ENCODE measurements around the gene PDE8A. TPM values are rescaled to one million over a fixed set of nuclear protein-coding genes. Genes with fewer than 3 reads are reported as not detected.
A peak's percentile ranks its signal among the peaks of the same experiment; 100 is the strongest.
"Not testable (repeated sequence)": the region's sequence is repeated elsewhere in the genome, so short reads cannot be mapped to it uniquely, and the experiment has no call there.

PDE8A gene
- total RNA-seq, 1 donor from 2014 or later: 14.9 TPM

- no peak for DNase-seq
- ATAC-seq: no peak
- intact Hi-C loops (cut with micrococcal nuclease): no loop called here
Observed at GRCh38 chr15:85178308-85178707, 196.7 kb downstream of the PDE8A start.

GRCh38 chr15:85179700-85180099 lies 198.0 kb downstream of the PDE8A start:
- intact Hi-C loops (cut with micrococcal nuclease): no loop called here
- ATAC-seq (peak; percentile 63), DNase-seq (no peak)

GRCh38 chr15:85185350-85185749 lies 203.7 kb downstream of the PDE8A start:
- intact Hi-C loops (cut with micrococcal nuclease): not testable (repeated sequence)

GRCh38 chr15:85188171-85188577 lies 206.5 kb downstream of the PDE8A start:
- intact Hi-C loops (cut with micrococcal nuclease); DNase-seq; ATAC-seq: not testable (repeated sequence)

More at GRCh38 chr15:85185350-85185749, 203.7 kb downstream of the PDE8A start:
- DNase-seq, ATAC-seq: not testable (repeated sequence)

Other genes with a start within 250 kb of the PDE8A start
- gene ZNF592, start 233.3 kb upstream of the PDE8A start, total RNA-seq: 20.0 TPM
- gene ALPK3, start 164.5 kb upstream of the PDE8A start, total RNA-seq: 118 TPM
- gene SLC28A1, start 97.2 kb upstream of the PDE8A start, total RNA-seq: 0.50 TPM

Measured in left ventricle myocardium superior (tissue), 1 donor.